RPMI7951 (cell line): ENCODE results near the gene CADPS2. TPM values are rescaled to one million over a fixed set of nuclear protein-coding genes. Genes with fewer than 3 reads are reported as not detected.

Experiments used
- DNase-seq: peaks from one replicate; pipeline ENCODE4 v3.0.0-alpha.2; 2012; ENCODE audit warnings: low read depth
- total RNA-seq: library from RNA; depleted of rRNA; stranded (reverse); fragments of >200 nt; shearing (Covaris generic); gene quantifications from 2 replicates; pipeline ENCODE4 v1.2.3, GENCODE V29; 2014

Gene CADPS2
- total RNA-seq, 1 experiment from 2014 or later = 1.4 TPM

GRCh38 chr7:122600630-122601029 is 285.6 kb downstream of the CADPS2 start:
- no peak for DNase-seq

GRCh38 chr7:122600042-122600441 is 286.2 kb downstream of the CADPS2 start:
- DNase-seq = no peak

DNA sequence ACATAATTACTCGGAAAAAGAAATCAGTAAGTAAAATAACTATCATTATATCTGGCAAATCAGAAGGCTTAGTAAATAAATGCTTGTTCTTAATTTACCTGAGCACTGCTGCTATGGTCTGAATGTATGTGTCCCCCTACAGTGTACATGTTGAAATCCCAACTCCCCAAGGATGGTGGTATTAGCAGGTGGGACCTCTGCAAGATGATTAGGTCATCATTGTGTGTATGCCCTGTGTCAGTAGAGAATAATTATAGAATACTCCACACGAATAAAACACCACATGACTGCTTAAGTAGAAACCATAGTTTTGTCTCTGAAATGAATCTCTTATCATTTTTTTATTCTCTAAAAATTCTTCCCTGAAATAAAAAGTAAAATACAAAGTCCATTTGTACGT is 289.0 kb downstream of the CADPS2 start:
- no peak for DNase-seq

GRCh38 chr7:122595885-122596284 is 290.4 kb downstream of the CADPS2 start:
- no peak for DNase-seq

GRCh38 chr7:122588621-122589020 is 297.6 kb downstream of the CADPS2 start:
- no peak for DNase-seq

DNA sequence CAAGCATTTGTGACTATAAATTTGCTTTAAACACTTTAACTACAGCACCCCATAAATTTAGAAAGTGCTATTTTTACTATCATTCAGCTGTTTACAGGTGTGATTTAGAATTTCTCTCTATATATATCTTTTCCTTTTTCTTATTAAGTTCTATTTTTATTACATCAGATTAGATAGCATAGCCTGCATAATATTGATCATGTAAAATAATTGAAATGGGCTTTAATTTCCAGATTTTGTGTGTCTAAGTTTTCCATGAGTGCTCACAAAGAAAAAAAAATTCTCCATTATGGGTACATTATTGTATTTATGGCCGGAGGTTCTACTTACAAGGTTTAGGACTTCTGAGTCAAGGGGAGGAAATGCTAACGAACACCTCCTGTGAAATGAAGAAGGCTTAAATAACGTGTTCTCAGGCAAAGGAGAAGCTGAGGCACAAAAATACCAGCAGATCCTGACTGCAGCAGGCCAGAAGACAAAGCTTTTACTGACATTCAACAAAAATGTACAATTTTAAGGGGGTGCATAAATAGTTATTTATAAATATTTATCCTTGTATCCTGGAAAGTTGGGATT is 301.5 kb downstream of the CADPS2 start:
- DNase-seq = no peak

DNA sequence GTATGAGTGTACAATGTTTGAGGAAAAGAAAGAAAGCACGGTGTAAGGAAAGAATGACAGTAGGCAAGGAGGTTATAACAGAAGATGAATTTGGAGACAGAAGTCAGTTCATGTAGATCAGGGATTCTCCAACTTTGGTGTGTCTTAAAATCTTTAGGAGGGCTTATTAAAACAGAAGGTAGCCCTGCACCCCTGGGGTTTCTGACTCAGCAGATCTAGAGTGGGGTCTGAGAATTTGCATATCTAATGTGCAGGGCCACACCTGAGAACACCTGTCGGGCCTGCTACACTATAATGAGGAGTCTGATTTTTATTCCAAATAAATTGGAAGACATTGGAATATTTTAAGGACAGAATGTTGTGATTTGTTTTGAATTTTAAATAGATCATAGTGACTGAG is 307.9 kb downstream of the CADPS2 start:
- no peak for DNase-seq

GRCh38 chr7:122577449-122578003 is 308.7 kb downstream of the CADPS2 start:
- no peak for DNase-seq

DNA sequence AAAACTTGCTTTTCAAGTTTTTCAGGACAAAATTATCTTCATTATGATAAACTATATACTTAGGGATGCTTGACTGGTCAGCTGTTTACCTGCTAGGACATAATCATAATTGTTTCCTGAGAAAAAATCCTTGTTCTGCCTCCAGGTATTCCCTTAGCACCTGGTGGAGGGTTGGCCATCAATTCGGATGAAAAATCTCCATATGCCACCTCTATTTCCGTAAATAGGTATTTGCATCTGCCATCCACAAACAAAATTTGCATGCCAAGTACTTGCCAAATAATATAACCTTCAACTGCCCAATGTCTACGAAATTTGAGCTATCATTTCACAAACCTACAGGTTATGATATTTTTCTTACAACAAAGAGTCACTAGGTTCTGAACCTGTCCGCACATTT is 313.6 kb downstream of the CADPS2 start:
- no peak for DNase-seq

DNA sequence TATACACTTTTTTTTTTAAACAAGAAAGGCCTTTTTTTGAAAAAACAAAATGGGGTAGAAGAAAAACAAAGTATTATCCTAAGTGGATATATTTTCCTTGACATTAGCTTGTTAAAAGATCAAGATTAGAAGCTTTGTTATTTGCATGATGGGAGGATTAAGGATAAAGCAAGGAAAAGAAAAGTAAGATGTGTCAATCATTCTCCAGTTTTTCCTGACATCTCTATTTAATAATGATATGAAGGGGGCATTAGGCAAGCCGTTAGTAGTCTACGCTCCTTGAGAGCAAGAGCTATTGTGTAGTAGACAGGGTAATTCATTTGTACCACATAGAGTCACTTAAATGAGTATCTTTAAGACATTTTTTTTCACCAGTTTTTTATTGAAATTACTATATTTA is 324.9 kb downstream of the CADPS2 start:
- no peak for DNase-seq

- DNase-seq = no peak
Measured at GRCh38 chr7:122556873-122557542, 329.3 kb downstream of the CADPS2 start.

DNA sequence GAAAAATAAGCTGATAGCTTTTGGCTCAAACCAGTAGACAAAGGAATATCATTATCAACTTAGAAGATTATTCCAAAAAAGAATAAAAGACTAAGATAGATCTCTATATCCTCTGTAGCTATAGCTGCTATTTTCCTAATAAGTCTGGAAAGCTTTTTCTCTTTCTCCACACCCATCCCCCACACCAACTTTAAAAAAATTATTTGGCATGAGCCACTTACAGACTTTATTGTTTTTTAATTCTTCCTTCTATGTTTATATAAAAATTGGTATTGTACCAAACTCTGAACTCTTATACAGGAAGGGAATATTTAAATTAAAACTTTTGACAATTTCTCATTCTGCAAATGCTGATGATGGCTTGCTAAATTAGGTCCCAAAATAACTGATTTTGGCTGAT is 330.0 kb downstream of the CADPS2 start:
- DNase-seq = no peak

GRCh38 chr7:122553761-122554160 is 332.5 kb downstream of the CADPS2 start:
- no peak for DNase-seq

GRCh38 chr7:122552769-122553168 is 333.5 kb downstream of the CADPS2 start:
- DNase-seq = no peak

GRCh38 chr7:122550545-122550944 is 335.7 kb downstream of the CADPS2 start:
- DNase-seq = no peak

- DNase-seq = no peak
Measured at GRCh38 chr7:122549578-122549977, 336.7 kb downstream of the CADPS2 start.

- DNase-seq = no peak
Measured at GRCh38 chr7:122546496-122546895, 339.8 kb downstream of the CADPS2 start.

- no peak for DNase-seq
Measured at GRCh38 chr7:122544463-122544862, 341.8 kb downstream of the CADPS2 start.

DNA sequence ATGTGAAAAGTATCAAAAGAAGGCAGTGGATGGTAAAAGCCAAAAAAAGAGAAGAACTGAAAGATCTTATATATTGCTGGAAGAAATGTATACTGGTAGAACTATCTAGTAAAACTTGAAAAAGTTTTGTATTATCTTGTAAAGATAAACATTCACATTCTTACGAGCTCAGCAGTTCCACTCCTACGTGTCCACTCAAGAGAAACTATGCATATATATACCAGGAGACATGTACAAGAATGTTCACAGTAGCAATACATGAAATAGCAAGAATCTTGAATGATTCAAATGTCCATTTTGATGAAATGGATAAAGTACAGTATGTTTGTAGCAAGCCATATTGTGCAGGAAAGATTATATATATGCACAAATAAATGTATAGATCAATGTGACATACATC is 342.4 kb downstream of the CADPS2 start:
- no peak for DNase-seq

- no peak for DNase-seq
Measured at GRCh38 chr7:122543166-122543565, 343.1 kb downstream of the CADPS2 start.

DNA sequence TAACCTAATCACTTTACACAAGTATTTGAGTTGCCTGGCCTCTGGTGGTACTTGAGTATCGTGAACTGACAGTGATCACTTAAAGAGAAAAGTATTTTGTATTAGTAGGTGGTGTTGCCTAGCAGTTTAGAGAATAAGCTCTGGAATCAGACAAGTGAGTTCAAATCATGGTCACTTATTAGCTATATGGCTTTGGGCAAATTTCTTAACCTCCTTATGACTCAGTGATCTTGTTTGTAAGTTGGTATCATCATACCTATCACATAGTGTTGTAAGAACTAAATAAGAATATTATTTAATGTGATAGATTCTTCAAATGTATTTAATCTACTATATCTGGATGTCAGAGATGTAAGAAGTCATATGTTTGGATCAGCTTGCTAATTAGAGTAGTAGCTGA is 351.2 kb downstream of the CADPS2 start:
- DNase-seq = no peak

DNA sequence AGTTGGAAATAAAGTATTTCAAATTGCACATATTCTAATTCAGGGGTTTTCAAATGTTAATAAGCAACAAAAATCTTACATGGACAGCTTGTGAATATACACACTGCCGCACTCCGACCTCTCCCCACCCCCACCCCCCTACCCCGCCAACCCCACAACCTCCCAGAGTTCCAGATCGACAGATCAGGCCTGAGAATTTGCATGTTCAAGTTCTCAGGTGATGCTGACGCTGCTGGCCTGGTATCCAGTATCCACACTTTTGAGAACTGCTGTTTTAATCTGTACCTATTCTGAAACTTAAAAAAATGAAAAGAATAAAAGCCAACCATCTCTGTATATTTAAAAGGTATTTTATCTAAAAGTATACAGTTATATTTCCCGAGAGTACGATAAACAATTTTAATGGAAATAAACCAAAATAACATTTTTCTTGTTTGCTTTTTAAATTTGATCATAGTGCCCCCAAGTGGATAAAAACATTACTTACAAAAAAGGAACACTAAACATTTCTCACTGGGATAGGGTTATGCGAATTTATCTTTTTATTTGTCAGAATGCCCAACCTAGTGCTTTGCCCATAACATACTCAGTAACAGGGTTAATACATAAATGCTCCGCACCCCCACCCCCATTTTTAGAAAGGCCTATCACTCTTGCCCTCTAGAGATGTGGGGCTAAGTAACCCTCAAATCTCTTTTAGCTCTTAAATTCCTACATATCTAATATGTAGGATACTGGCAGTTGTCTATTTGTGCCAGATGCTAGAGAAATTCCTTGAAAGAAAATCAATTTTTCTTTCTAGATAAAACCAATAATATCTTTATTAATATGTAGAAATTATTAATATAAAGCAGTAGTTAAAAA is 353.6 kb downstream of the CADPS2 start:
- peak; percentile 1 for DNase-seq
